GM06990 (cell line): ENCODE measurements around the gene DPH1.

Source experiments
- DNase-seq: peaks from one replicate; pipeline ENCODE4 v3.0.0-alpha.2; 2011; ENCODE audit not compliant: insufficient read length; ENCODE audit errors: extremely low read depth
- H3K27me3 ChIP-seq: replicated peaks from 2 replicates; pipeline ENCODE4 v1.6.0; 2011; ENCODE audit warnings: low read length; ENCODE audit not compliant: control insufficient read depth, insufficient read depth
- H3K36me3 ChIP-seq: 2 replicates; pipeline ENCODE4 v1.5.1; 2011; ENCODE audit warnings: low read length; ENCODE audit not compliant: control insufficient read depth, insufficient read depth
- H3K4me3 ChIP-seq: replicated peaks from 2 replicates; pipeline ENCODE4 v1.5.1; 2011; ENCODE audit warnings: low read depth, mild to moderate bottlenecking, control low read depth, low read length
- CTCF ChIP-seq: IDR thresholded peaks from 2 replicates; pipeline ENCODE4 v1.5.1; 2011; ENCODE audit warnings: low read length, control low read depth, mild to moderate bottlenecking, inconsistent platforms; ENCODE audit not compliant: insufficient read depth, poor library complexity, severe bottlenecking

The DPH1 gene

GRCh38 chr17:2051933-2052559 is 22.1 kb downstream of the DPH1 start:
- no peak for TF ChIP-seq CTCF
- no peaks in the 10 kb centered on the region for H3K27me3 ChIP-seq
- no peak overlapping the region for H3K4me3 ChIP-seq
- H3K36me3 ChIP-seq, result no peaks in the 10 kb centered on the region
- DNase-seq, result no peak

- H3K27me3 ChIP-seq, result no peaks in the 10 kb centered on the region
- peak overlapping the region; percentile 78 for H3K4me3 ChIP-seq
- TF ChIP-seq CTCF, result peak; percentile 76
- peaks cover 6% of the 10 kb centered on the region for H3K36me3 ChIP-seq
- DNase-seq, result peak; percentile 85
Observed at GRCh38 chr17:2053380-2054261, 23.7 kb downstream of the DPH1 start.

- Histone ChIP-seq H3K36me3 (peaks cover 7% of the 10 kb centered on the region), H3K4me3 (peak overlapping the region; percentile 78), H3K27me3 (no peaks in the 10 kb centered on the region)
- no peak for TF ChIP-seq CTCF
- DNase-seq, result no peak
Observed at GRCh38 chr17:2054262-2054511, 24.2 kb downstream of the DPH1 start.

GRCh38 chr17:2054512-2055291 is 24.7 kb downstream of the DPH1 start, which contains the start of gene HIC1:
Gene HIC1 (plus strand): TSS chr17:2055103. CDS start chr17:2056691, 1,588 bp downstream.
- H3K36me3 ChIP-seq, result peaks cover 8% of the 10 kb centered on the region
- no peaks in the 10 kb centered on the region for H3K27me3 ChIP-seq
- peak within 1 kb of the TSS; percentile 78 for H3K4me3 ChIP-seq
- peak; percentile 88 for DNase-seq
- peak; percentile 48 for TF ChIP-seq CTCF

- Histone ChIP-seq H3K4me3 (peak overlapping the region; percentile 78), H3K36me3 (peaks cover 13% of the 10 kb centered on the region), H3K27me3 (no peaks in the 10 kb centered on the region)
- peak; percentile 72 for DNase-seq
- no peak for TF ChIP-seq CTCF
Observed at GRCh38 chr17:2055292-2056205, 25.6 kb downstream of the DPH1 start.
